HG02588 (cell line): Measurements from ENCODE around the gene TFPT.
"Not testable (repeated sequence)": the region's sequence is repeated elsewhere in the genome, so short reads cannot be mapped to it uniquely, and the experiment has no call there.

Experiments used
- ATAC-seq: cut with Tn5 transposase; IDR thresholded peaks from one replicate; pipeline ENCODE4 v1.9.1; 2021; ENCODE audit warnings: mild to moderate bottlenecking, moderate library complexity; ENCODE audit not compliant: unreplicated experiment

The TFPT gene

GRCh38 chr19:54124393-54124792, 8.9 kb upstream of the TFPT start:
- ATAC-seq: no peak

- no peak for ATAC-seq
Observed at GRCh38 chr19:54123682-54124081, 8.2 kb upstream of the TFPT start.

GRCh38 chr19:54121259-54121658, 5.8 kb upstream of the TFPT start:
- ATAC-seq: no peak

GRCh38 chr19:54114340-54115108, 933 bp downstream of the TFPT start:
- no peak for ATAC-seq

- ATAC-seq: no peak
Observed at GRCh38 chr19:54109651-54110050, 5.8 kb downstream of the TFPT start.

- no peak for ATAC-seq
Observed at GRCh38 chr19:54108496-54108895, 7.0 kb downstream of the TFPT start.

GRCh38 chr19:54107876-54108490, 7.5 kb downstream of the TFPT start:
- ATAC-seq: no peak

GRCh38 chr19:54106716-54107115, 8.7 kb downstream of the TFPT start:
- ATAC-seq: no peak

- ATAC-seq: no peak
Observed at GRCh38 chr19:54105796-54106195, 9.7 kb downstream of the TFPT start.

- no peak for ATAC-seq
Observed at GRCh38 chr19:54104998-54105715, 10.3 kb downstream of the TFPT start.

GRCh38 chr19:54102421-54103169, 12.9 kb downstream of the TFPT start, which contains the start of gene NDUFA3:
TSS of gene NDUFA3 (plus strand) at chr19:54102855. CDS start at chr19:54102879, 24 bp downstream.
- peak; percentile 90 for ATAC-seq

- ATAC-seq: no peak
Observed at GRCh38 chr19:54100561-54100960, 14.9 kb downstream of the TFPT start, which contains the start of gene OSCAR. TSS of gene OSCAR (minus strand) at chr19:54100803. CDS start at chr19:54100792, 11 bp downstream.

- ATAC-seq: not testable (repeated sequence)
Observed at GRCh38 chr19:54099903-54100255, 15.6 kb downstream of the TFPT start.

GRCh38 chr19:54099190-54099902, 16.1 kb downstream of the TFPT start:
- no peak for ATAC-seq

- ATAC-seq: no peak
Observed at GRCh38 chr19:54096617-54097106, 18.8 kb downstream of the TFPT start.

- not testable (repeated sequence) for ATAC-seq
Observed at GRCh38 chr19:54095859-54096616, 19.4 kb downstream of the TFPT start.

- no peak for ATAC-seq
Observed at GRCh38 chr19:54095136-54095858, 20.2 kb downstream of the TFPT start.

- ATAC-seq: no peak
Observed at GRCh38 chr19:54094426-54095000, 20.9 kb downstream of the TFPT start.
